Activated CD4-positive, alpha-beta T cell treated with anti-CD3 and anti-CD28 coated beads for 1 hour (primary cell): ENCODE results near the gene PFAS.
A peak's percentile ranks its signal among the peaks of the same experiment; 100 is the strongest.
"Not testable (repeated sequence)": the region's sequence is repeated elsewhere in the genome, so short reads cannot be mapped to it uniquely, and the experiment has no call there.

Experiments
- DNase-seq: peaks from one replicate; pipeline ENCODE4 v3.0.0-alpha.2; 2020

Gene PFAS

DNA sequence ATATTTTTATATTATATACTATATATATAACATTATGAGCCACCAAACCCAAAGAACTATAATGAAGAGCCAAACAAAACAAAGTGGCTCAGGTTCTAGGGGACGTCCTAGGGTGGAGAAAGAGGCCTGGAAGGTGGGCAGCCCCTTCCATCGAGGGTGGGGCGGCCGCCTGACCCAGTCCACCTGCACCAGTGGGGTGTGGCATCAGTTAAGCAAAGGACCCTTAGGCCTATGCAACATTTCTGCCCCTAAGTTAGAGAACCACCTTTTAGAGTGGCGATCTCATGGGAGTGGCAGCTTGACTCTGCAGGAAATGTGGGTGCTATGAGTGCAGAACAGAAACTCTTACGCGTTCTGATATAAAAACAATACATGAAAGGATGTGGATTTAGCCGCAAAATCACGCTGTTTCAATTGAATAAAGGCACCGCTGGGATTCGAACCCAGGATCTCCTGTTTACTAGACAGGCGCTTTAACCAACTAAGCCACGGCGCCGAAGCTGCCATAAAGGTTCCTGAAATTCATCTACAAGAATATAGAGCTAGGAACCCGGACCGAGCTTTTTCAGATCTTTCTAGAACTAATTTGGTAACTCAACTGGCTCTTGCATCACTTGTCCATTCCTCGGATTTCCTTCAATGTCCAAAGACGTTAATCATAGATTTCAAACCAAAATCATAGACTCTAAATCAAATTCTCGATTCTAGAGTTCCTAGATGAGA lies 23.1 kb upstream of the PFAS start:
- peak; percentile 41 for DNase-seq

DNA sequence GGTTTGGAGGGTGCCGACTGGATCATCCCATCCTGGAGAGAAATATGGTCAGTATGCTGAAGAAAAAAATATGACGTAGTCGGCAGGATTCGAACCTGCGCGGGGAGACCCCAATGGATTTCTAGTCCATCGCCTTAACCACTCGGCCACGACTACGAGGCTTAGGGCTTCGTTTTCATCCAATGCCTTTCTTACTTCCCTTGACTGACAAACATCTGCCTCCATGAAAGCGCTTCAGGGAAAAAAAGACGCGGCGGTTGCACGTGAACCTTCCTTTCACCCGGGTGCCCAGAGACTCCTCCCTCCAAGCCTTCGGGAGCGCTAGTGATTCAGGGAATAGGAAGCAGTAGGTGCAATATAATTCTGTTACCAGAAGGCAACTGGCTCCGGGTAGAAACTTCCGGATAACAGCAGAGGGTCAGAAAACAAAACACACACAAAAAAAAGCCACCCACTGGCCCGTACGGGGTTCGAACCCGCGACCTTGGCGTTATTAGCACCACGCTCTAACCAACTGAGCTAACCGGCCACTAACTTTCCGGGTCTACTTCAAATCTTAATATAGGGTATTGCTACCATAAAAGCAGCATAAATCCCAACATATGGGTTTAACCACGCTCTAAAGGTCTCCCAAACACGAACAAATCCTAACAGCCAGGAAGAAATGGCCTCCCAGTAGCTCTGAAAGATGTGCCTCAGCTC lies 22.4 kb upstream of the PFAS start:
- DNase-seq, result no peak

DNA sequence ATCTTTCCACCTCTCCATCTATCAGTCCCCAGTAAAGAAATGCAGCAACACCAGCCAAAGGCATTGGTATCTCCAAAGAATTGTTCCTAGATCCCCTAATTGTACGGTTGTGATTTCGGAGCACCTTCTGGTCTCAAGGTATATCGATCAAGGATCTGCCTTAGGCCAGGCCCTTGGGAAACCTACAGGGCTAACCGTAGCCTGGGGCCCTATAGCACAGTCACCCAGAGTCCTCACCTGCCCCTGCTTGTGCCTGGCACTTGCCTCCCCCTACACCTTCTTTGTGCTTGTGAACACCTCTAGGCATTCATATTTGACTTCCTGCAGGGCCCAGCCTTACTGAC lies 21.9 kb upstream of the PFAS start:
- DNase-seq, result no peak

DNA sequence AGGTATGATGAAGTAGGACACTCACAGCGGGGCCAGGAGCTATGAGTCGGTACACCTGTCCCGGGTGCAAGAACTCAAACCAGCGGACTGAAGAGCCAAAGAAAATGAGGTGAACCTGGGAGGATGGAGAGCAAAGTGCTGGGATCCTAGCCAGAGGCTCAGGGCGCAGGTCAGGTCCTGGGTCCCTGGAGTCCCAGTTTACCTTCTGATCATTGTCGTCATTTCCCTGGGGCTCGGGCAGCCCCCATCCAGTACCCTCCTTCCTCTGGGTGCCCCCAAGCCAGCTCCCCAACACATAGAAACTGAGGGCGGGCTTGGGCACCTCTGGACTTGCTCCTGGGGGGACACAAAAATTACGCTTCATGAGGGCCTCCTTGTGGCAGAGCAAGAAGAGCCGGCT lies 17.4 kb upstream of the PFAS start:
- no peak for DNase-seq

DNA sequence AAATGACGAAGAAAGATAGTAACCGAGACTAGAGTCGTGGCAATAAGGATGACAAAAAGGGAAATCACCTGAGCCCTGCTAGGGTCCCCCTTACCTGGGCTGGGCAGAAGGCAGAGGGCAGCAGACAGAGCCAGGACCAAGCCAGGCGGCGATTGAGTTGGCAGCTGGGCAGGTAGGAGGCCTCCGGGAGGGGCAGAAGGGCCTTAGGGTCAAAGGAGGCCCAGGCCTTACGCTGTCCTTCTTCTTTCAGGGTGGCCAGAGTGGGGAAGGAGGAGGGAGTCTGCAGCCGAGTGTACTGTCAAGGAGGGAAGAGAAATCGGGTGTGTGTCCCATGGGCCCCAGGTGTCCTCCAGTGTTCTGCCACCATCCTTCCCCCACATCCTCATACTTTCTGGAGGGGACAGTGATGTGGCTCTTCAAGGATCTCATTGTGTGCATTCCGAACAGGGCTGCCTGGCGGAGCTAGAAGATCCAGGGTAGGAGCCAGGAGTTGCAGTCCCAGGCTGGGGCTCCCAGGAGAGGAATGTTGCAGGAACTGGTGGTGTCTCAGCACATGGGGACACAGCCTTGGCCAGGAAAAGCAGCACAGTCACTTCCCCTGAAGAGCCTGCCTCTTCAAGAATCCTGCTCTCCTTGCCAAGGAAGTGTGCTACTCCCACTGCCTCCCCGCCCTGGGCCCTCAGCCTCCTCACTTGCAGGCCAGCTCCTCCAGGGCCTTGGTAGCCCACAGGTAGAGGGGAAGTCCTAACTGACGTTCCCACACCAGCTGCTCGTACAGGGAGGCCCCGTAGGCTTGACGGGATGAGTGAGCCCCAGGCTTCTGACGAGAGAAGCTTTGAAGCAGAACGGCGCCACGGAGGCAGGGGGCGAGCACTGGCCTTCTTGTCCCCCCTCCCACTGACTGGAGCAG lies 14.5 kb upstream of the PFAS start:
- DNase-seq, result no peak

DNA sequence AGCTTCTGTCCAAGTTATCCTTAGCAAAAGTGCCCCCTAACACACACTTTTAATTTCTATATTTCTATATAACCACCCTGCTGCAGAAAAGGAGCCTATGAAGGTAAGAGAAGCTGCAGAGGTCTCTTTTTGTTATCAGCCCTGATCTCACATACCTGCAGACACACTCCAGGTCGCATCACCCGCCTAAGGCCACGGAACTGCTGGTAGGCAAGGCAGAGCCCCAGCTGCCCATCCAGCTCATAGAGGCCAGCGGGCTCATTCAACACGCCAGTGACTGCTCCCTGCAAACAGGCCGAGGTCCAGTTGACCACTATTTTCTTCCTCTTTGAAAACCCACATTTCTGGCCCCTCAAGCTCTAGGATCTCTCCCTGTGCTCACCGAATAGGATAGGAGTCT lies 13.4 kb upstream of the PFAS start:
- no peak for DNase-seq

DNA sequence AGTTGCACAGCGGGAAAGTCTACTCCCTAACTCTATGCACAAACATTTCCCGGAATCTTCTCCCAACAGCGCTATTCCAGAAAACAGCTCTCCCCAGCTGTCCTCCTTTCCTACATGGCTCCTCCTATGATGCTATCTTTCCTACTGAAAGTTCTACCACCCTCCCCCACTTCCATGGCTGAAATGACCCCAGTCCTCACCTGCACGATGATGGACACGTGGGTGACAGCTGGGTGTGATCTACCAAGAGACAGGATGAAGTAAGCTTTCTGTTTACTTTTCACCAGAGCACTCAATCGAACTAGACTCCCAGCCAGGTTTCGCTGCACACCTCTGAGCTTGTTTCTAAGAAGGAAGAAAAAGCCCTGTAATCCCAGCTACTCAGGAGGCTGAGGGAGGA lies 11.9 kb upstream of the PFAS start:
- no peak for DNase-seq

DNA sequence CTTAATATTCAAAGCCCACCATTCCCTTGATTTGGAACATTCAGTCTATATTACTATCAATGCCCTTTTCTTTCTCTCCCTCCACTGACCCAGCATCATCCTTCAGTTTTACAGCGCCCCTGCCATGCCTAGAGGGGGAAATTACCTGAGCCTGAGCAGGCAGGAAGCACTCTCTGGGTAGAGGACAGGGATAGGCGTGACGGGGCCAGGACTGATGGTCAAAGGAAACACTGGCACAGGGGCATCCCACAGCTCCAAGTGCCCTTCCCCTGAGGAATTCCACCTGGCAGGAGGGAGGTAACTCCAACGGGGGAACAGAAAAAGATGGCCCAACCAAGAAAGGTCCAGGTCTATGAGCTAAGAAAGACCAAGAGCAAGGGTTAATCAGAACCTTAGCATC lies 11.2 kb upstream of the PFAS start:
- no peak for DNase-seq

DNA sequence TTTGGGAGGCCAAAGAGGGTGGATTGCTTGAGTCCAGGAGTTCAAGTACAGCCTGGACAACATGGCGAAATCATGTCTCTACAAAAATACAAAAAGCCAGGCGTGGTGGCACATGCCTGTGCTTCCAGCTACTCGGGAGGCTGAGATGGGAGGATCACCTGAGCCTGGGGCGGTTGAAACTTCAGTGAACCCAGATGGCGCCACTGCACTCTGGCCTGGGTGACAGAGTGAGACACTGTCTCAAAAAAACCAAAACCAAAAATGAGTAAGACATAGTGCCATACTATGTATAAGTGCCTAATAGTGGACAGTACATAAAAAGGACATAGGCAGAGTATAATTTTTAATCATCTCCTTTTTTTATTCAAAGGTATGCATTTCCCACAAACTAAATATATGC lies 5.3 kb upstream of the PFAS start:
- DNase-seq, result no peak

DNA sequence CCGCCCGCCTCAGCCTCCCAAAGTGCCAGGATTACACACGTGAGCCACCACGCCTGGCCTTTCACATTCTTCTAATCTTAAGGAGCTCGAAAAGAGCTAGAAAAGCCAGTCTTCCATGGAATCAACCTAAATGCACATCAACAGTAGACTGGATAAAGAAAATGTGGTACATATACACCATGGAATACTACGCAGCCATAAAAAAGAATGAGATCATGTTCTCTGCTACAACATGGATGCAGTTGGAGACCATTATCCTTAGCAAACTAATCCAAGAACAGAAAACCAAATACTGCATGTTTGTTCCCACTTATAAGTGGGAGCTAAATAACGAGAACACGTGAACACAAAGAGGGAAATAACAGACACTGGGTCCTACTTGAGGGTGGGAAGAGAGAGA lies 4.3 kb upstream of the PFAS start:
- no peak for DNase-seq

DNA sequence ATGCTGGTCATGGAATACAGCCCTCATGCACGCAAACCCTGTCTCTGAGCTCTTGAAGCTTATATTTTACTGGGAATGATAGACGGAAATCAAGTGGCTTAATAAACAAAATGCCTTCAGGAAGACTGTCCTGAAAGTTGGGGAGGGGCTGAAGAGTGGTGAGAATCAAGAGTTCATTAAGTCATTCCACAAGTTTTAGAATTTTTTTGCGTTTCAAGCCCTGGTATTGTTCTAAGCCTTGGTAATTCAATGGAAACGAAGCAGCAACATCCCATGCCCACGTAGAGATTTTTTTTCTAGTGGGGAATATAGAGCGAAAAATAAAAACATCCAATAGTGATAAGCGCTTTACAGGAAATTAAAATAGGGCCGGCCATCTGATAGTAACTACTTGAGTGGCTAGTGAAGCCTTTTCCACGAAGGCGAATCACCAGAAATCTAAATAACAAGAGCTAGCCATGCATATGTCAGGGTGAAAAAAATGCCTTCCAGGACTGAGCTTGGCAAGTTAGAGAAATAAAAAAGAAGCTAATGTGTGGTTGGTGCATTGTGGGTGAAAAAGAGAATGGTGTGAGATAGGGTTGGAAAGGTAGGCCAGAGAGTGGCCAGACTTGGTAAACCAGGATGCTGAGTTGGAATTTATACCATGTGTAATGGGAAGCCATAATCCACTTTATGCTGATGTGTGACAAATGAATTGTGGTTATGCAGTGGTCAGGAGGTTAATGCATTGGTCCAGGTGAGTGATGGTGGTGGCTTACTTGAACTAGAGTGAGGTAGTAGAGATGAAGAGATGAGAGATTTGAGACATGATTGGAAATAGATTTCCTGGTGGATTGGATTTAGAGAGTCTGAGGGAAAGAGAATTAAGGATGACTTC lies 772 bp downstream of the PFAS start:
- DNase-seq, result no peak

DNA sequence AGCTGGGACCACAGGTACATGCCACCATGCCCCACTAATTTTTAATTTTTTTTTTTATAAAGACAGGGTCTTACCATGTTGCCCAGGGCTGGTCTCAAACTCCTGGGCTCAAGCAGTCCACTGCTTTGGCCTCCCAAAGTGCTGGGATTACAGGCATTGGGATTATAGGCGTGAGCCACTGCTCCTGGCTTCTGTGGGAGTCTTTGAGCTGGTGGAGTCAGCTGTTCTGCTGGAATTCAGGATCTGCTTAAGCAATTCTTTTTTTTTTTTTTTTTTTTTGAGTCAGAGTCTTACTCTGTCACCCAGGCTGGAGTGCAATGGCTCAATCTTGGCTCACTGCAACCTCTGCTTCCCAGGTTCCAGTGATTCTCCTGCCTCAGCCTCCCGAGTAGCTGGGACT lies 2.3 kb downstream of the PFAS start:
- DNase-seq, result not testable (repeated sequence)

DNA sequence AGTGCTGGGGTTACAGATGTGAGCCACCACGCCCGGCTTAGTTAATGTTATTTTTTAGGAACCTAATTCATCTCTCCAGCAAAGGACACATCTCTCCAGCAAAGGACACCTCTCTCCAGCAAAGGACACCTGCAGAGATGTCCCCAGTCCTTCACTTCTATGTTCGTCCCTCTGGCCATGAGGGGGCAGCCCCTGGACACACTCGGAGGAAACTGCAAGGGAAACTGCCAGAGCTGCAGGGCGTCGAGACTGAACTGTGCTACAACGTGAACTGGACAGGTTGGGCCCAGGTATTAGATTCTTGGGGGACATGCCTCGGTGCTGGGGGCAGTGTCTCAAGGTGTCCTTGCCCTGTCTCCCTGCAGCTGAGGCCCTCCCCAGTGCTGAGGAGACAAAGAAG lies 4.7 kb downstream of the PFAS start:
- DNase-seq, result no peak

DNA sequence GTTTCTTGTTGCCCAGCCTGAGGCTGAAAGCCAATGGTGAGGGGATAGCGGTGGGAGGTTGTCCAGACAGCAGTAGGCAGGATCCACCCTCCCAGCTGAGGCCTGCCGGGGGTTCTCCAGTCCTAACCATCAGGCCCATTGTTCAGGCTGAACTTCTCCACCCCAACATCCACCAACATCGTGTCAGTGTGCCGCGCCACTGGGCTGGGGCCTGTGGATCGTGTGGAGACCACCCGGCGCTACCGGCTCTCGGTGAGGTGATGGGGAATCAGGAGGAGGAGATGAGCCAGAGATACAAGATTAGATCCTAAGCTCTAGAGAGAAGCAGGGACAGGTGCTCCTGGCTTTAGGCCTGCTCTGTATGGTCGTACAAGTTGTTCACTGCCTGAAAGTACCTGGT lies 5.8 kb downstream of the PFAS start:
- DNase-seq, result no peak

DNA sequence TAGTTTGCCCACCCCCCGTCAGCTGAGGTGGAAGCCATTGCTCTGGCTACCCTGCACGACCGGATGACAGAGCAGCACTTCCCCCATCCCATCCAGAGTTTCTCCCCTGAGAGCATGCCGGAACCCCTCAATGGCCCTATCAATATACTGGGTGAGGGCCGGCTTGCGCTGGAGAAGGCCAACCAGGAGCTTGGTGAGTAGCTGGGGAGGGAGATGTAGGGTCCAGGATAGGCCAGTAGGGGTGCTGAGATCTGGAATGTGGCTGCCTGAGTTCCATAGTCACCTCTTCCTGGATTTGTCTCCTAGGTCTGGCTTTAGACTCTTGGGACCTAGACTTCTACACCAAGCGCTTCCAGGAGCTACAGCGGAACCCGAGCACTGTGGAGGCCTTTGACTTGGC lies 6.4 kb downstream of the PFAS start:
- no peak for DNase-seq

DNA sequence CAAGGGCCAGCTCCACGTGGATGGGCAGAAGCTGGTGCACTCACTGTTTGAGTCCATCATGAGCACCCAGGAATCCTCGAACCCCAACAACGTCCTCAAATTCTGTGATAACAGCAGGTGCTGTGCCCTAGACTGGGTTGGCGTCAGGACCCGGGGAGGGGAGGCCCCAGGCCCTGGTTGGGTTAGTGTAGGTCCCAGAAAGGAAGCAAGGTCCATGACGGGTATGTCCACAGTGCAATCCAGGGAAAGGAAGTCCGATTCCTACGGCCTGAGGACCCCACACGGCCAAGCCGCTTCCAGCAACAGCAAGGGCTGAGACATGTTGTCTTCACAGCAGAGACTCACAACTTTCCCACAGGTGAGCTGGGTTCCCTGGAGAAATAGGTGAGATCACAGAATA lies 7.2 kb downstream of the PFAS start:
- DNase-seq, result no peak

DNA sequence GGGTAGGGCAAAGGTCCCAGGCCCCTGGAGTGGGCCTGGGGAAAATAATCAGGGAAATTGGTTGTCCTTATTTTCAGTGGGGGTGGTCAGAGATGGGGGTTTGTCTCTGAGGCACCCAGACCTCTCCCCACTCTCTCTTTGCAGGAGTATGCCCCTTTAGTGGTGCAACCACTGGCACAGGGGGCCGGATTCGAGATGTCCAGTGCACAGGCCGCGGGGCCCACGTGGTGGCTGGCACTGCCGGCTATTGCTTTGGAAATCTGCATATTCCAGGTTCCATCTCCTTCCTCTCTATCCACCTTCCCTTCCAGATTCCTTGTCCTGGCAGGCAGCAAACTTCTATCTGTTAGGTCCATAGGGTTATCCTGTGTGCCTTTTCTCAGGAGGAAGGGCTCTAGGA lies 7.6 kb downstream of the PFAS start:
- no peak for DNase-seq

DNA sequence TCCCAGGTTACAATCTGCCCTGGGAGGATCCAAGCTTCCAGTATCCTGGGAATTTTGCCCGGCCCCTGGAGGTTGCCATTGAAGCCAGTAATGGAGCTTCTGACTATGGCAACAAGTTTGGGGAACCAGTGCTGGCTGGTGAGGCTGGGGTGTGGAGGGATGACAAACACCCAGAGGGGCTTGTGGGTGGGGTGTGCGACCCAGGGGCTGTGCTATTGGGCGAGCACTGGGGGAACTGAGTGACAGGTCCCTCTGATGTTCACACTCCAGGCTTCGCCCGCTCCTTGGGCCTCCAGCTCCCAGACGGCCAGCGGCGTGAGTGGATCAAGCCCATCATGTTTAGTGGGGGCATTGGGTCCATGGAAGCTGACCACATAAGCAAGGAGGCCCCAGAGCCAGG lies 8.7 kb downstream of the PFAS start:
- DNase-seq, result no peak

DNA sequence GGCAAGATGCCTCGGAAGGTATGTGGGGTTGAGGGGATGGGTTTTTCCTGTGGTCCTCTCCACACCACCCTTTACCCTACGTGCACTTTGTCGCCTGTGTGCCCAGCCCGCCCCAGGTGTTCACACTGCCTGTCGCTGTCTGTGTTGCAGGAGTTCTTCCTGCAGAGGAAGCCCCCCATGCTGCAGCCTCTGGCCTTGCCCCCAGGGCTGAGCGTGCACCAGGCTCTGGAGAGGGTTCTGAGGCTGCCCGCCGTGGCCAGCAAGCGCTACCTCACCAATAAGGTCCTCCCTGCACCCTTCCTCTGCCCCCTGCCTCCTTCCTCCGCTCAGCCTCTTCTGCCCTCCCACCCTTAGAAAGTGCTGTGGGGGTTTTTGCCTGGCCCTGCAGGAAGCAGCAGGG lies 15.2 kb downstream of the PFAS start:
- DNase-seq, result no peak

DNA sequence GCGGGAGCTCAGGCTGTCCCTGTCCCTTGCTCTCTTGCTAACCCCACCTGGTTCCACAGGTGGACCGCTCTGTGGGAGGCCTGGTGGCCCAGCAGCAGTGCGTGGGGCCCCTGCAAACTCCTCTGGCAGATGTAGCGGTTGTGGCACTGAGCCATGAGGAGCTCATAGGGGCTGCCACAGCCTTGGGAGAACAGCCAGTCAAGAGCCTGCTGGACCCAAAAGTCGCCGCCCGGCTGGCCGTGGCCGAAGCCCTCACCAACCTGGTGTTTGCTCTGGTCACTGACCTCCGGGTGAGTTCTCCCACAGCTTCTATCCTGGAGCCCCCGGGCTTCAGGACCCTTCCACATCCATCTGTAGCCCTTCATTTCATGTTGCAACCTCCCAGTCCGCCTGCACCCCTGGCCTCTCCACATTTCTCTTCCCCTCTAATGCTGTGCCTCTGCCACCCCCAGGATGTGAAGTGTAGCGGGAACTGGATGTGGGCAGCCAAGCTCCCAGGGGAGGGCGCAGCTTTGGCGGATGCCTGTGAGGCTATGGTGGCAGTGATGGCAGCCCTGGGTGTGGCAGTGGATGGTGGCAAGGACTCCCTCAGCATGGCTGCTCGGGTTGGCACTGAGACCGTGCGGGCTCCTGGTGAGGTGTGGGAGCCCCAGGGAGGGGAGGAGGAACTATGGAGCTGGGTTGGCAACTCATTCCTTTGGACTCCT lies 15.9 kb downstream of the PFAS start:
- no peak for DNase-seq

DNA sequence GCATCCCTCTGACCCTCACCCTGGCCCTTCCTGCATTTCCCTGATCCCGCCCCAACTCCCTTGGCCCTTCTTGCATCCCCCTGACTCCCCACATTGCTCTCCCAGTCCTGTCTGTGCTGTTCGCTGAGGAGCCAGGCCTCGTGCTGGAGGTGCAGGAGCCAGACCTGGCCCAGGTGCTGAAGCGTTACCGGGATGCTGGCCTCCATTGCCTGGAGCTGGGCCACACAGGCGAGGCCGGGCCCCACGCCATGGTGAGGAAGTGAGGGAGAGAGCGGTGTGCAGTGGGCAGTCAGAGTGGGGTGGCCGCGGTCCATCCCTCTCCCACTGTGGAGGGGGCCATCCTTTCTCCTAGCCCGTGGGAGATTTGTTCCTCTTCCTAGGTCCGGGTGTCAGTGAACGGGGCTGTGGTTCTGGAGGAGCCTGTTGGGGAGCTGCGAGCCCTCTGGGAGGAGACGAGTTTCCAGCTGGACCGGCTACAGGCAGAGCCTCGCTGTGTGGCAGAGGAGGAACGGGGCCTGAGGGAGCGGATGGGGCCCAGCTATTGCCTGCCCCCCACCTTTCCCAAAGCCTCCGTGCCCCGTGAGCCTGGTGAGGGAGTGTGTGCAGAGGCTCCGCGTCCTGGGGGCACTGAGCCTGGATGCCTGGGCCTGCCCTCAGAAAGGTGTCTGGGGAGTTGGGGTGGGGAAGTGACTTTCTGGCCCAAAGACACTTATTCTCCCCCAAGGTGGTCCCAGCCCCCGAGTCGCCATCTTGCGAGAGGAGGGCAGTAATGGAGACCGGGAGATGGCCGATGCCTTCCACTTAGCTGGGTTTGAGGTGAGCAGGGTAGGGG lies 17.8 kb downstream of the PFAS start:
- DNase-seq, result no peak
